Uterus (tissue), 4 donors: Measurements from ENCODE around the gene LINGO1. TPM values are rescaled to one million over a fixed set of nuclear protein-coding genes. Genes with fewer than 3 reads are reported as not detected.

Experiments
- DNase-seq, 2 donors: peaks; one replicate each; pipeline ENCODE4 v3.0.0-alpha.2; 2019 to 2020
- H3K27ac ChIP-seq, 2 donors: fragments of 200-600 bp; sonication (generic); 1 replicate in 1 of 2; 2 replicates in 1 of 2; pipeline ENCODE4 v1.5.1; 2016 to 2018
- H3K27me3 ChIP-seq, 2 donors: fragments of 200-600 bp; sonication (generic); one replicate each; pipeline ENCODE4 v1.5.1; 2018 to 2019; ENCODE audit warnings: control low read depth in 1 of 2
- H3K36me3 ChIP-seq, 2 donors: fragments of 200-600 bp; sonication (generic); one replicate each; pipeline ENCODE4 v1.5.1; 2019; ENCODE audit warnings: control low read depth in 1 of 2
- H3K4me1 ChIP-seq, 2 donors: fragments of 200-600 bp; sonication (generic); one replicate each; pipeline ENCODE4 v1.5.1; 2018 to 2019; ENCODE audit warnings: control low read depth in 1 of 2
- H3K4me3 ChIP-seq, 2 donors: fragments of 200-600 bp; sonication (generic); 1 replicate in 1 of 2; 2 replicates in 1 of 2; pipeline ENCODE4 v1.5.1; 2018 to 2019; ENCODE audit warnings: mild to moderate bottlenecking in 1 of 2
- H3K9me3 ChIP-seq, 2 donors: fragments of 200-600 bp; sonication (generic); one replicate each; pipeline ENCODE4 v1.5.1; 2019; ENCODE audit warnings: control low read depth in 1 of 2
- POLR2A ChIP-seq, 2 donors: fragments of 450-650 bp; IDR thresholded peaks; one replicate each; pipeline ENCODE4 v1.6.1; 2016; ENCODE audit warnings: antibody characterized with exemption in 2 of 2, mild to moderate bottlenecking in 1 of 2, moderate library complexity in 1 of 2
- intact Hi-C: fragments of 100-400 bp; cut with DNase I; formaldehyde crosslinking; loops from one replicate; pipeline ENCODE4 v1.15.1; 2023; ENCODE audit warnings: low total_unique reads
- total RNA-seq, 4 donors: library from RNA; depleted of rRNA in 3 of 4; stranded (reverse); fragments of >200 nt in 3 of 4; gene quantifications; one replicate each; pipeline versions ENCODE4 v1.1.0 to v1.2.4, GENCODE V29; 2014 to 2023
- TF ChIP-seq, protein P1 (sequence below), 4 experiments: fragments of 200-600 bp in 2 of 4; fragments of 450-650 bp in 2 of 4; sonication (generic) in 2 of 4; IDR thresholded peaks; one replicate each; pipeline ENCODE4 v1.5.1; 2016 to 2019; ENCODE audit warnings: antibody characterized with exemption in 4 of 4, mild to moderate bottlenecking in 2 of 4, moderate library complexity in 1 of 4
- donor health status: DM: yes; HTN: yes; CAD: no.

The LINGO1 gene
- total RNA-seq, 4 donors from 2014 or later = 0.26 to 9.6 (median 8.4) TPM; not detected in 1

DNA sequence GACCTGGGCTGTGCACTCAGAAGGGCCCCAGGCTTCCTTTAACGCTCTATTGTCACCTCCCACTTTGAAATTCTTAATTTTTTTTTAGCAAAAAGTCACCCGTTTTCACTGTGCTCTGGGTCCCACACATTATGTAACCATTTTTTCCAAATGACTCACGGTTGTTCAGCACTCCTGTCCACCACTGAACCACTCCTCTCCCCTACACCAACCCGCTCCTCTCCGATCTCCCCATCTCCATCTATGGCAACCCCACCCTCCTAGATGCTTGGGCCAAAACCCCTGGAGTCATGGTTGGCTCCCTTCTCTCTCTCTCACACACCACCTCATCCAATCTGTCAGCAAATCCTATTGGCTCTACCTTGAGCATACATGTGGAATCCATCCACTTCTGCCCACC lies 41.2 kb upstream of the LINGO1 start:
- intact Hi-C loops = no loop called here
- Histone ChIP-seq H3K36me3 (no peaks in the 10 kb centered on the region), H3K9me3 (no peaks in the 10 kb centered on the region), H3K27me3 (no peaks in the 10 kb centered on the region), H3K4me1 (no peaks in the 10 kb centered on the region), H3K4me3 (no peak overlapping the region), H3K27ac (no peak overlapping the region)
- TF ChIP-seq, protein P1, sequence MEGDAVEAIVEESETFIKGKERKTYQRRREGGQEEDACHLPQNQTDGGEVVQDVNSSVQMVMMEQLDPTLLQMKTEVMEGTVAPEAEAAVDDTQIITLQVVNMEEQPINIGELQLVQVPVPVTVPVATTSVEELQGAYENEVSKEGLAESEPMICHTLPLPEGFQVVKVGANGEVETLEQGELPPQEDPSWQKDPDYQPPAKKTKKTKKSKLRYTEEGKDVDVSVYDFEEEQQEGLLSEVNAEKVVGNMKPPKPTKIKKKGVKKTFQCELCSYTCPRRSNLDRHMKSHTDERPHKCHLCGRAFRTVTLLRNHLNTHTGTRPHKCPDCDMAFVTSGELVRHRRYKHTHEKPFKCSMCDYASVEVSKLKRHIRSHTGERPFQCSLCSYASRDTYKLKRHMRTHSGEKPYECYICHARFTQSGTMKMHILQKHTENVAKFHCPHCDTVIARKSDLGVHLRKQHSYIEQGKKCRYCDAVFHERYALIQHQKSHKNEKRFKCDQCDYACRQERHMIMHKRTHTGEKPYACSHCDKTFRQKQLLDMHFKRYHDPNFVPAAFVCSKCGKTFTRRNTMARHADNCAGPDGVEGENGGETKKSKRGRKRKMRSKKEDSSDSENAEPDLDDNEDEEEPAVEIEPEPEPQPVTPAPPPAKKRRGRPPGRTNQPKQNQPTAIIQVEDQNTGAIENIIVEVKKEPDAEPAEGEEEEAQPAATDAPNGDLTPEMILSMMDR (IDR thresholded peaks at IDR 0.05) = no peak
- no peak for TF ChIP-seq POLR2A (IDR thresholded peaks at IDR 0.05)
- DNase-seq = no peak

DNA sequence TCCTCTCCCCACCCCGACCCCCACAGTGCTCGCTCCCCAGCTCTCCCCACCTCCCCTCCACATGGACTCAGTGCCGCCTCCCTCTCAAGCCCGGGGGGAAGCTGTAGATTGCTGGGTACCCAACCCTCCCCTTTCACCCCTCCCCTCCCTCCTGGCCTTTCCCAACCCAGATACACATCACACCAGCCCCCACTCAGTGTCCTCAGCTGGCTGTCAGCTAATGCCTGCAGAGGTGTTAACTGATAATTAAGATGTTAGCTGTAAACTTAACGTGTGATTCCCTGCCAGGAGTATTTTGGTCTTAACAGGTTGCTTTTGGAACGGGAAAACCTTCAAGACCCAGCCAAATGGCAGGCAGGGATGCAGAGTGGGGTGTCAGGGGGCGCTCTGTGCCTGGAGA lies 39.4 kb upstream of the LINGO1 start:
- Histone ChIP-seq H3K4me1 (no peaks in the 10 kb centered on the region), H3K27ac (no peak overlapping the region), H3K9me3 (no peaks in the 10 kb centered on the region), H3K4me3 (no peak overlapping the region), H3K27me3 (no peaks in the 10 kb centered on the region), H3K36me3 (no peaks in the 10 kb centered on the region)
- no peak for DNase-seq
- TF ChIP-seq POLR2A (IDR thresholded peaks at IDR 0.05) = no peak
- TF ChIP-seq, protein P1 (IDR thresholded peaks at IDR 0.05) = no peak
- intact Hi-C loops = no loop called here

DNA sequence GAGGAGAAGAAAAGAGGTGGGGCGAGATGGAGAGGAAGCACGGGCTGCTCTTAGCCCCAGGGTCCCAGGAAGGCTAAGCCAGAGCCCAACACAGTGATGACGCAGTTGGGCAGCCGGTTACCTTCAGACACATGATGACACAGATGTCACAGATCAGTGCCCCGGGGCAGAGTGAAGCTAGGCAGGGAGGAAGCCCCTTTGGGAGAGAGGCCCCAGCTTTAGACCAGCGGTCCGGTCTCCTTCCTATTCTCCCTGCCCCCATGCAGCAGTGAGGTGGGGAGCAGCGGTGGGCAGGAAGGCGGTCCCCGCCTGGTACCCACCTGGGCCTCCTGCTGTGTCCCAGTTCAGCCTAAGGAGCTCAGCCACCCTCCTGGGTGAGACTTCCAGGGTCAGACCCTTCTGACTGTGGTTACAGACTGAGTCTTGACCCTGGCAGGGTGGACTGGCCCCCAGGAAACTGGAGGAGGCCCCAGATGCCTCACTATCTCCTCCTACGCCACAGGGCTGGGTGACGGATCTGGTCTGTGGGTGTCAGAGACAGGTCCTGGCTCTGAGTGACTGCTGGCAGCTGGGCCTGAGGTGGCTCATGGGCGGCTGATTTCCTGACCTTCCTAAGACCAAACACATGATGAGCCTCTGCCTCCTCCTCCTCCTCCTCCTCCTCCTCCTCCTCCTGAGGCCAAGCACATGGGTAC lies 38.8 kb upstream of the LINGO1 start:
- no peaks in the 10 kb centered on the region for H3K27me3 ChIP-seq
- intact Hi-C loops = no loop called here
- DNase-seq = no peak
- no peaks in the 10 kb centered on the region for H3K36me3 ChIP-seq
- no peak overlapping the region for H3K4me3 ChIP-seq
- H3K4me1 ChIP-seq = no peaks in the 10 kb centered on the region
- H3K9me3 ChIP-seq = no peaks in the 10 kb centered on the region
- no peak overlapping the region for H3K27ac ChIP-seq
- no peak for TF ChIP-seq POLR2A (IDR thresholded peaks at IDR 0.05)
- TF ChIP-seq, protein P1 (IDR thresholded peaks at IDR 0.05) = no peak

GRCh38 chr15:77670558-77671361 lies 38.0 kb upstream of the LINGO1 start:
- Histone ChIP-seq H3K27me3 (no peaks in the 10 kb centered on the region), H3K27ac (no peak overlapping the region), H3K4me1 (no peaks in the 10 kb centered on the region), H3K9me3 (no peaks in the 10 kb centered on the region), H3K36me3 (no peaks in the 10 kb centered on the region), H3K4me3 (no peak overlapping the region)
- intact Hi-C loops = no loop called here
- TF ChIP-seq, protein P1 (IDR thresholded peaks at IDR 0.05) = no peak
- no peak for TF ChIP-seq POLR2A (IDR thresholded peaks at IDR 0.05)
- DNase-seq = no peak

DNA sequence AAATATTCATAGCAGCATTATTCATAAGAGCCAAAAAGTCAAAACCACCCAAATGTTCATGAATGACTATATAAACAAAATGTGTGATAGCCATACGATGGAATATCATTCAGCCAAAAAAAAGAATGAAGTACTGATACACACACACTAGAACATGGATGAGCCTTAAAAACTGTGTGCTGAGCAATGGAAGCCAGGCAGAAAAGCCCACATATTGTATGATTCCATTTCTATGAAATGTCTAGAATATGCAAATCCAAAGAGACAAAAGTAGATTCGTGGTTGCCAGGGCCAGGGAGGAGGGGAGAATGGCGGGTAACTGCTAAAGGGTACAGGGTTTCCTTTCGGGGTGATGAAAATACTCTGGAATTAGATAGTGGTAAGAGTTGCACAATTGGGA lies 37.2 kb upstream of the LINGO1 start:
- H3K4me3 ChIP-seq = no peak overlapping the region
- DNase-seq = no peak
- H3K27me3 ChIP-seq = no peaks in the 10 kb centered on the region
- no peak overlapping the region for H3K27ac ChIP-seq
- intact Hi-C loops = no loop called here
- H3K4me1 ChIP-seq = no peaks in the 10 kb centered on the region
- TF ChIP-seq POLR2A (IDR thresholded peaks at IDR 0.05) = no peak
- TF ChIP-seq, protein P1 (IDR thresholded peaks at IDR 0.05) = no peak
- H3K9me3 ChIP-seq = no peaks in the 10 kb centered on the region
- H3K36me3 ChIP-seq = no peaks in the 10 kb centered on the region
